ENCODE measurements around the gene SULT1A3.
"Not testable (repeated sequence)": the region's sequence is repeated elsewhere in the genome, so short reads cannot be mapped to it uniquely, and the experiment has no call there.

SULT1A3 gene

GRCh38 chr16:30199049-30199448, at the start of gene SULT1A3:
TSS of gene SULT1A3 (plus strand) at chr16:30199255. CDS start at chr16:30200729, 1,474 bp downstream.
- DNase-seq: not testable (repeated sequence)

DNA sequence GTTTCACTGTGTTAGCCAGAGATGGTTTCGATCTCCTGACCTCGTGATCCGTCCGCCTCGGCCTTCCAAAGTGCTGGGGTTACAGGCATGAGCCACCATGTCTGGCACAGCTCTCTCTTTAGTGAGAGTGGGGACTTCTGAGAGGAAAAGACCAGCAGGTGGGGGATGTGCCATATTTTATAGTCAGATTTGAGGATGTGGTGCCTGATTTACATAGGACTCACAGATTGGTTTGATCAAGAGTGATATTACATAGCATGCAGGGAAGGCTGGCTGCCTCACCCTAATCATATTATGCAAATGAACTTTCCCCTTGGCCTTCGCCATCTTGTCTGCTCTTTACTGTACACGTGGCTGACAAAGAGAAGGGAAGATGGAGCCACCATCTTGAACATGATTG, 48.0 kb upstream of the SULT1A3 start:
- no peak for DNase-seq

GRCh38 chr16:30152517-30152916, 46.5 kb upstream of the SULT1A3 start:
- no peak for DNase-seq

- no peak for DNase-seq
Observed at GRCh38 chr16:30155188-30155587, 43.9 kb upstream of the SULT1A3 start.

GRCh38 chr16:30157214-30157613, 41.8 kb upstream of the SULT1A3 start:
- DNase-seq: no peak

GRCh38 chr16:30163538-30163937, 35.5 kb upstream of the SULT1A3 start:
- DNase-seq: no peak

DNA sequence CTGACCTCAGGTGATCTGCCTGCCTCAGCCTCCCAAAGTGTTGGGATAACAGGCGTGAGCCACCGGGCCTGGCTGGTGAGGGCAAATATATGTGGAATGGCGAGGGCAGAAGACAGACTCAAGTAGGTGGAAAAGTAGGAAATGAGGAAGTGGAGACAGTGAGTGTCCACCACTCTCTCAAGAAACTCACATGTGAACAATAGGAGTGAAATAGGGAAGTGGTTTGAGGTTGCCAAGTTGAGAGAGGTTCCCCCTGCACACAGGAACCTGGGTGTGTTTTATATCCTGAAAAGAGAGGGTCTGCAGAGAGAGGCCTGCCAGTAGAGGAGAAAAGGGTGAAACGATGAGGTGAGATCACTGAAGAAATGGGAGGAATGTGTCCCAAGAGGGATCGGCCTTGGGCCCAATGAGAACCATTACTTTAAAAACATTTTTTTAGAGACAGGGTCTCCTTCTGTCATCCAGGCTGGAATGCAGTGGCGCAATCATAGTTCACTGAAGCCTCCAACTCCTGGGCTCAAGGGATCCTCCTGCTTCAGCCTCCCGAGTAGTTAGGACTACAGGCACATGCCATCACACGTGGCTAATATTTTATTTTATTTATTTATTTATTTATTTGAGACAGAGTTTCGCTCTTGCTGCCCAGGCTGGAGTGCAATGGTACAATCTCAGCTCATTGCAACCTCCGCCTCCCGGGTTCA, 32.7 kb upstream of the SULT1A3 start:
- peak; percentile 82 for DNase-seq

DNA sequence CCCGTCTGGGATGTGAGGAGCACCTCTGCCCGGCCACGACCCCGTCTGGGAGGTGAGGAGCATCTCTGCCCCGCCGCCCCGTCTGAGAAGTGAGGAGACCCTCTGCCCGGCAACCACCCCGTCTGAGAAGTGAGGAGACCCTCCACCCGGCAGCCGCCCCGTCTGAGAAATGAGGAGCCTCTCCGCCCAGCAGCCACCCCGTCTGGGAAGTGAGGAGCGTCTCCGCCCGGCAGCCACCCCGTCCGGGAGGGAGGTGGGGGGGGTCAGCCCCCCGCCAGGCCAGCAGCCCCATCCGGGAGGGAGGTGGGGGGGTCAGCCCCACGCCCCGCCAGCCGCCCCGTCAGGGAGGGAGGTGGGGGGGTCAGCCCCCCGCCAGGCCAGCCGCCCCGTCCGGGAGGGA, 30.3 kb upstream of the SULT1A3 start:
- not testable (repeated sequence) for DNase-seq

DNA sequence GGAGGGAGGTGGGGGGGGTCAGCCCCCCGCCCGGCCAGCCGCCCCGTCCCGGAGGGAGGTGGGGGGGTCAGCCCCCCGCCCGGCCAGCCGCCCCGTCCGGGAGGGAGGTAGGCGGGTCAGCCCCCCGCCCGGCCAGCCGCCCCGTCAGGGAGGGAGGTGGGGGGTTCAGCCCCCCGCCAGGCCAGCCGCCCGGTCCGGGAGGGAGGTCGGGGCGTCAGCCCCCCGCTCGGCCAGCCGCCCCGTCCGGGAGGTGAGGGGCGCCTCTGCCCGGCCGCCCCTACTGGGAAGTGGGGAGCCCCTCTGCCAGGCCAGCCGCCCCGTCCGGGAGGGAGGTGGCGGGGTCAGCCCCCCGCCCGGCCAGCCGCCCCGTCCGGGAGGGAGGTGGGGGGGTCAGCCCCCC, 29.6 kb upstream of the SULT1A3 start:
- not testable (repeated sequence) for DNase-seq

DNA sequence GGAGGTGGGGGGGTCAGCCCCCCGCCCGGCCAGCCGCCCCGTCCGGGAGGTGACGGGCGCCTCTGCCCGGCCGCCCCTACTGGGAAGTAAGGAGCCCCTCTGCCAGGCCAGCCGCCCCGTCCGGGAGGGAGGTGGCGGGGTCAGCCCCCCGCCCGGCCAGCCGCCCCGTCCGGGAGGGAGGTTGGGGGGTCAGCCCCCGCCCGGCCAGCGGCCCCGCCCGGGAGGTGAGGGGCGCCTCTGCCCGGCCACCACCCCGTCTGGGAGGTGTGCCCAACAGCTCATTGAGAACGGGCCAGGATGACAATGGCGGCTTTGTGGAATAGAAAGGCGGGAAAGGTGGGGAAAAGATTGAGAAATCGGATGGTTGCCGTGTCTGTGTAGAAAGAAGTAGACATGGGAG, 28.9 kb upstream of the SULT1A3 start:
- DNase-seq: not testable (repeated sequence)

GRCh38 chr16:30173054-30173453, 26.0 kb upstream of the SULT1A3 start:
- no peak for DNase-seq

DNA sequence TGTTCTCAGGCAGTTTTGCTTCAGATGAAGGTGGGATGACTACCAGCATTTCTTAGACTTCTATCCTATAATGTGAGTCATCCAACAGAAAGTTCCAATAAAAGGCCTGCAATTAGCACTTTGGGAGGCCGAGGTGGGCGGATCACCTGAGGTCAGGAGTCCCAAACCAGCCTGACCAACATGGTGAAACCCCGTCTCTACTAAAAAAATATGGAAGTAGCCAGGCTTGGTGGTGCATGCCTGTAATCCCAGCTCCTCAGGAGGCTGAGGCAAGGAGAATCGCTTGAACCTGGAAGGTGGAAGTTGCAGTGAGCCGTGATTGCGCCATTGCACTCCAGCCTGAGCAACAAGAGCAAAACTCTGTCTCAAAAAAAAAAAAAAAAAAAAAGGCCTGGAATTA, 22.2 kb upstream of the SULT1A3 start:
- DNase-seq: not testable (repeated sequence)

DNA sequence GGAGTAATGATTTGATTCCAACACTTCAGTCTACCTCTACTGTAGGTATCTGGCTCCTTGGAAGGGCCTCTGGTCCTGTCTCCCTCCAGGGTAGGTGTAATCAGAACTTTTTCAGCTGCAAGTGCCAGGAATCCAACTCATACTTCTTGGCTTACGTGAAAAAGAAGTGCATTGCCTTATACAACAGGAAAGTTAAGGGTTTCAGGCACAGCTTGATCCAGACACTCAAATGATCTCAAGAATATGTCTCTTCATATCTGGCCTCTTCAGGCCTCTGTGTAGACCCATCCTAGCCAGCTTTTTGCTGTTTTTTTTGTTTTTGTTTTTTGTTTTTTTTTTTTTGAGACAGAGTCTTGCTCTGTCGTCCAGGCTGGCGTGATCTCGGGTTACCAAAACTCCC, 19.9 kb upstream of the SULT1A3 start:
- no peak for DNase-seq

DNA sequence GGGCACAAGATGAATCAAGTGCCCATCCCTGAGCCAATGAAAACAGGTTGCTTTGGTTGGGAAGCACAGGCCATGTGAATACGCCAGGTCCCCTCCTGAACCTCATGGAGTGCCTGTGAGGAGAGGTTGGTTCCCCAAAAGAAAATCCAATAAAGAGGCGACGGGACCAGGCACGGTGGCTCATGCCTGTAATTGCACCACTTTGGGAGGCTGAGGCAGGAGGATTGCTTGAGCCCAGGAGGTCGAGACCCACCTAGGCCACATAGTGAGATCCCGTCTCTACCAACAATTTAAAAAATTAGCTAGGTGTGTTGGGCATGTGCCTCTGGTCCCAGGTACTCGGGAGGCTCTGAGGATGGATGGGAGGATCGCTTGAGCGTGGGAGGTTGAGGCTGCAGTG, 19.1 kb upstream of the SULT1A3 start:
- DNase-seq: no peak

DNA sequence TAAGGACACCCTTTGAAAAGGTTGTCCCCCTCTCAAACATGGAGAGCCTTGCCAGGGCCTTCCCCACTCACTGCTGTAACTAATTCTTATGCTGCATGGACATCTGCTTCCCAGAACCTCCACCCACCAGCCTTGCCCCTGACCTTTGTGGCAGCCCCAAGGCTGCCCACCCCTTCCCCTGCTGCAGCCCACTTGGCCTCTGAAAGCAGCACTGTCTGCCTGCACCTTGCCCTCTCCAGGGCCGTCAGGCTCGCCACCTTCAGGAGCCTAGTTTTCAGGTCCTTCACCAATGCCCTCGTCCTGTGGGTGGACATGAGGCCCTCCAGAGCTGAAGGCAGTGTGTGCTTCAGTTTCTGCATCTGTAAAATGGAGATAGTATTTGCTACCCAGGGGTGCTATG, 18.3 kb upstream of the SULT1A3 start:
- DNase-seq: no peak

- peak; percentile 84 for DNase-seq
Observed at GRCh38 chr16:30183233-30184095, 15.6 kb upstream of the SULT1A3 start, which contains the start of gene CORO1A. TSS of gene CORO1A (plus strand) at chr16:30183602. CDS start at chr16:30185210, 1,608 bp downstream.

DNA sequence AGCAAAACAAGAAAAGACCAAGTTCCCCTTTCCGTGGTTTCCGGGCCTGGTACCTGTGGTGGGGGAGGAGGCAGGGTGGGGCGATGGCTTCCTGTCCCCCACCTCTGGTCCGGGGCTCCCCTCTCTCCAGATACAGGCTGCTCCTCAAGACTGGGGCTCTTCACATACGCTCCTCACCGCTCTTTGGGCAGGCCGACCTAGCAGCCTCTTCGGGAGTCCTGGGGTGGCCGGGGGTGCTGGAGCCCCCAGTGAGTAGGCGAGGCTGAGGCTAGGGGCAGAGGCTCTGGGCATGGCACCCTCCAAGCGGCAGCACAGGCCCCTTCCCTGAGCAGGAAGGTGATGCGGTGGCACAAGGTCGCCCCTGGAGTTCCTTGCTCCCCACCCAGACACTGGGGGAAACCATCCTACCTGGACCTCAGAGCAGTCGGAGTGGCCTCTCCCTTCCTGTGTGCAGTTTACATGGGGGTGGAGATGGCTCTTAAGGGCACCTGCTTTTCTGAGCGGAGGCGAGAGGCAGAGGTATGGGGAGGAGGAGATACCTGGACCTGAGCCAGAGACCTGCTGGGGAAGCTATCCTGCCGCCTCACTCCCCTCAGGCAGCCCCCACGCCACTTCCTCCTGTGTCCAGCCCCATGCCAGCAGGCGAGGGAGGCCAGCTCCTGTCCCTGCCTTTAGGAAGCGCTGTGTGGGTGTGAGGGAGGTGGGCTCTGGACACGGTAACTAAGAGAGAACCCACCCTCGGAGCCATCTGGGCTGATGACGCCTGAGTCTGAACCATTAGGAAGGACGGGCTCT, 14.8 kb upstream of the SULT1A3 start:
- no peak for DNase-seq

GRCh38 chr16:30184891-30185682, 14.0 kb upstream of the SULT1A3 start:
- peak; percentile 52 for DNase-seq

- peak; percentile 67 for DNase-seq
Observed at GRCh38 chr16:30185683-30186421, 13.2 kb upstream of the SULT1A3 start.

GRCh38 chr16:30186444-30186781, 12.6 kb upstream of the SULT1A3 start:
- DNase-seq: no peak

DNA sequence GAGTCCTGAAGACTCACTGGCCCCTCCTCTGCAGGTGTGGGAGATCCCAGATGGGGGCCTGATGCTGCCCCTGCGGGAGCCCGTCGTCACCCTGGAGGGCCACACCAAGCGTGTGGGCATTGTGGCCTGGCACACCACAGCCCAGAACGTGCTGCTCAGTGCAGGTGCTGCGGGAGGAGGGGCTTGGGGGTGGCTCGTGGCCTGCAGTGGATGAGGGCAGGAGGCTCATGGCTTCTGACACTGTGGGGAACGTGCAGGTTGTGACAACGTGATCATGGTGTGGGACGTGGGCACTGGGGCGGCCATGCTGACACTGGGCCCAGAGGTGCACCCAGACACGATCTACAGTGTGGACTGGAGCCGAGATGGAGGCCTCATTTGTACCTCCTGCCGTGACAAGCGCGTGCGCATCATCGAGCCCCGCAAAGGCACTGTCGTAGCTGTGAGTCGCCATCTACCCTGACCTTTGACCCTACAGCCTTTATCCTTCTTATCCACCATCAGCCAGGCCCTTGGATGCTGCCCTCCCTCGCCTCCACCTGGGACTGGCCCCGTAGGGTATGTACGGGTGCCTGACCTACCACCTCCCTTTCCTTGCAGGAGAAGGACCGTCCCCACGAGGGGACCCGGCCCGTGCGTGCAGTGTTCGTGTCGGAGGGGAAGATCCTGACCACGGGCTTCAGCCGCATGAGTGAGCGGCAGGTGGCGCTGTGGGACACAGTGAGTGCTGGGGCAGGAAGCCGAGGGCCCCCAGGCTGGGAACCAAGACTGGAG, 12.1 kb upstream of the SULT1A3 start:
- DNase-seq: peak; percentile 86

Data from suppressor macrophage treated with lipopolysaccharide for 4 hours (primary cell).